HG03442 (cell line): ENCODE data around the gene CBFA2T3.

ENCODE experiments used
- ATAC-seq: cut with Tn5 transposase; IDR thresholded peaks from one replicate; pipeline ENCODE4 v1.9.1; 2021; ENCODE audit warnings: mild to moderate bottlenecking, moderate library complexity; ENCODE audit not compliant: unreplicated experiment

The CBFA2T3 gene

DNA sequence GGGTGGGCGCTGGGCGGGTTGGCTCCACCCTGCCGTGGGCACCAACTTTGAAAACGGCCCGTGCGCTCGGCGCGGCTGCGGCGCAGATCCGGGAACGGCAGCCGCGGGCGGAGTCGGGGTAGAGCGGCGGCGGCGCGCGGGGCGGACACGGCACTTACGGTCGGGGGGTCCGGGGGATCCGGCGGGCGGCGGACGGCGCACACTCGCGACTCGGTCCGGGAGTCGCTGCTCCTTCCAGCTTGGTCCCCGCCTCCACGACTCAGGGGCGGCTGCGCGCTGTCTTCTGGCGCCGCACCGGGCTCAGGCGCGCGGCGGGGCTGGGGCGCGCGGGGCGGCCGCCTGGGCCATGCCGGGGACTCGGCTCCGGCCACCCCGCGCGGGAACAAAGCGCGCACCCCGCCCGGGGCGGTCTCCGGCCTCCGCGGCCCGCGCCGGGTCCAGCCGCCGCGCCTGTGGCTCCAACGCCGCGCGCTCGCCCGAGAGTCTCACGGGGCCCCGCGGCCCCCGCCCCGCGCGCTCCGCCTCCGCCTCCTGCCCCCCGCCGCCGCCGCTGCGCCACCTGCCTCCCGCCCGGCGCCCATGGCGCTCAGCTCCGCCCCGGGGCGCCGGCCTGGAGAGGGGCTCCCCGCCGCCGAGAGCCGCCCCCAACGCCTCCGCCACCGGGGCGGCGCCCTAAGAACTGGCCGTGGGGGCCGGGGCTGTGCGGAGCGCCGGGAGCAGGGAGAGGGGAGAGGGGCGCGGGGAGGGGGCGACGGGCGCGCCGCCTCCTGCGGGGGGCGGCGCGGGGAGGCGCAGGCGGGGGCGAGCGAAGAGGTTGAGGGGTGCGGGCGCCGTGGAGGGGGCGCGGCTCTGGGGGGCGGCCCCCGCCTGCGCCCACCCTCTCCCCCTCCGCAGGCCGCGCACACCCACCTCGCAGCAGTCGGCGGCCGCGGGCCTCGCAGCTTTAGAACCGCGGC, 35.9 kb downstream of the CBFA2T3 start:
- ATAC-seq, result peak; percentile 26

GRCh38 chr16:88939972-88940861, 36.8 kb downstream of the CBFA2T3 start:
- no peak for ATAC-seq

DNA sequence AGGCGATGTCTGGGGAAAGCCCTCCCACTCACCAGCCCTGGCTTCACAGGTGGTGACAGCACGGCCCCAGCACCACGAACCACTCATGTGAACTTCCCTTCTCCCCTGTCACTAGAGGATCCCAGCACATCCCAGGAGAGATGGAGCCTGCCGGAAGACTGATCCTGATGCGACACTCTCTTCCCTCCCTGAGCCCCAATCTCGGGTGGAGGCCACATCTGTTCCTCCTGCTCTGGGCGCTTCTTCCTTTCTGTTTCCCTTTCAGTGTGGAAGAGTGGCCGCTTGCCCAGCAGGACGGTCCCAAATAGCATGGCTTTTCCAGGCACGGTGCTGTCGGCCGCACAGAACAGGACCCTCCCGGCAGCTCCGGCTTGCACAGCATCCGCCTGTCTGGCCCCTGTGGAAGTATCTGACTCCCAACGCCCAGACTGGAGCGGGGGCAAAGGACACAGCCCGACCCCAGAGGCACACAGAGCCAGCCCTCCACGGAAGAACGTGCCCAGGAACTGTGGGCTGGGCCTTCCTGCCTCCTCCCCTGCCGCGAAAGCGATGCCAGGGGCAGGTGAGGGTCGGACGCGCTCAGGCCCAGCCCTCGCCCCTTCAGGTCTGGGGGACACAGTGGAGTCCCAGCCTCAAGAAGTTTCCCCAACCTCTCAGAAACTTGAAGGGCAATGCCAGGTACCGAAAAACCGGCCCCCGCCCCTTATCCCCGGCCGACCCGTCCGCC, 37.6 kb downstream of the CBFA2T3 start:
- no peak for ATAC-seq

DNA sequence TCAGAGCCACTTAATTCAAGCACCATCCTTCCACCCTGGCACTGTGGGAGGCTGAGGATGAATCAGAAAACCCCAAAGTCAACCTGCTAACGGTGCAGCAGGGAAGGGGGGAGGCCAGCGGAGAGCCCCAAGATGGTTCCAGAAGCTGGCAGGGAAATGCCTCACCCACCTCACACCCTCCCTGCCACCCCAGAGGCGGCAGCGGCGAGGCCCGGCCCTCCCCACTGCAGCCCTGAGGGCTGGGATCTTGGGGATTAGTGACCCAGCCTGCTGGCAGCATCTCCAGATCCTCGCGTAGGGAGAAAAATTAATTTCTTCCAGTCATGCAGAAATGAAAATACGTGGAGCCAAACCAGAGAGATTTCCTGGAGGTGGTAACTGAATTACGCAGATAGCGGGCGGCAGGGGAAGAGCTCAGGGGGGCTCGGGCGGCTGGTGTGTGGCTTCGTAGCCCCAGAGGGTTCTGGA, 38.2 kb downstream of the CBFA2T3 start:
- no peak for ATAC-seq

GRCh38 chr16:88938119-88938776, 38.8 kb downstream of the CBFA2T3 start:
- no peak for ATAC-seq

DNA sequence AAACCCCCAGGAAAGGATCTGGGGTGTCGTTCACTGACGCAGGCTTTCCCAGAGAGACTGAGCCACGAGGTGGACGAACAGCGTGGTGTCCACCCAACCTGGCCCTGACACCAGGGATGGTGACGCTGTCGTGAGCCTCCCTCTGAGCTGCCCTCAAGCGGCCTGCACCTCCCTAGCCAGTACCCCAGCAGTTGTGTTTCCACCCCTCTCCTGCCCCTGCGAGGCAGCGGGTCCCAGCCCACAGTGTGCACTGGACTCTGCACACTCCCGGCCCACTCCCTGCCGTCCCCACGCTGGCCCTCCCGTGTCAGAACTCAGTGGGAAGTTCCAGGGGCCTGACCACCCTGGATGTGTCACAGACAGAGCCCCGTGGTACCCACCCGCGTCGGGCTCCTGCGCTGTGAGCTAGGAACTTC, 39.8 kb downstream of the CBFA2T3 start:
- no peak for ATAC-seq

DNA sequence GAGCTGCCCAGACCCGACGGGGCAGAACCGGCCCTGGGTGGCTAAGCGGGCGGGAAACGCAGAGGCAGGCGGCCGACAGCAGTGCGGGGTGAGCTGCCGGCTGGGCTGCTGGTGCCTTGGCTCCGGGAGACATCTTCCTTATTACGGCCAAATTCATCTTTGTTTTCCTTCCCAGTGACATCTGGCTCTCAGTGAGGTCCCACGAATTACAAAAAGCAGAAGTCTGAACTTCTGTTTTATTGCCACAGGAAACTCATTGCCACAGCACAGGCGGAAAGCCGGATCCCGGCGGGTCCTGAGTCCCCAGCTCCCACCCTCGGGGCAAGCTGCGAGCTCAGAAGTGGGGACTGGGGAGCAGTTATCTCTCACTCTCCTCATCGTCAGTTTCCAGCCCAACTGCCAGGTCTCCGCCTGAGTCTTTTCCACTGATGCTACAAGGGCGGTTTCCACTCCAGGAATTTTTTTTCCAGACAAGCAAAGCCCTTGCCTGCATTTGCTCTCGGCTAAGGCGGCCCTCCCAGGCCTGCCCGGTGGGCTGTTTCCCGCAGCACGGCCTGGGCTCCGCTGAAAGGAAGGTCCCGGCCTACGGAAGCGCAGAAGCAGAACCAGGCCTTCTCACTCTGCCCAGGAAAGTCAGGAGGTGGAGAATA, 40.3 kb downstream of the CBFA2T3 start:
- no peak for ATAC-seq

DNA sequence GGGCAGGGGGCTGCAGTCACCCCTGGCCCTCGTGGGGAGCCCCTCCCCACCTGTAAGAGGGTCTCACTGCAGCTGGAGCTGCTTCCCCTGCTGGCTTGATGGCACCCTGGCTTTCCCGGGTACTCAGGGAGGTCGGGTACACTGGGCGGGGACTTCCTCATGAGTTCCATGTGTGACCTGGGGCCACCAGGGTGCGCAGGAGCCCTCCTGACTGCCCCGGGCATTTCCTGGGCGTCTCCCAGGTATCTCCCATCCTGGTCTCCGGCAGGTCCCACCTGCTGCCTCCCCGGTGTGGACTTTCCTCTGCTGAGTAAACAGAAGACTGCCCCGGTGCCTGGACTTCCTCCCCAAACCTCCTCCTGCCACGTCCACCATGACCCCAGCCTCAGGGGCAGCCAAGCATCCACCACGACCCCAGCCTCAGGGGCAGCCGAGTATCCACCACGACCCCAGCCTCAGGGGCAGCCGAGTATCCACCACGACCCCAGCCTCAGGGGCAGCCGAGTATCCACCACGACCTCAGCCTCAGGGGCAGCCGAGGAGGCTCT, 40.9 kb downstream of the CBFA2T3 start:
- no peak for ATAC-seq

- ATAC-seq, result no peak
These were observed 42.8 kb downstream of the CBFA2T3 start for GRCh38 chr16:88934066-88934667.

GRCh38 chr16:88932929-88933328, 44.1 kb downstream of the CBFA2T3 start:
- no peak for ATAC-seq

GRCh38 chr16:88931936-88932335, 45.1 kb downstream of the CBFA2T3 start:
- ATAC-seq, result no peak

DNA sequence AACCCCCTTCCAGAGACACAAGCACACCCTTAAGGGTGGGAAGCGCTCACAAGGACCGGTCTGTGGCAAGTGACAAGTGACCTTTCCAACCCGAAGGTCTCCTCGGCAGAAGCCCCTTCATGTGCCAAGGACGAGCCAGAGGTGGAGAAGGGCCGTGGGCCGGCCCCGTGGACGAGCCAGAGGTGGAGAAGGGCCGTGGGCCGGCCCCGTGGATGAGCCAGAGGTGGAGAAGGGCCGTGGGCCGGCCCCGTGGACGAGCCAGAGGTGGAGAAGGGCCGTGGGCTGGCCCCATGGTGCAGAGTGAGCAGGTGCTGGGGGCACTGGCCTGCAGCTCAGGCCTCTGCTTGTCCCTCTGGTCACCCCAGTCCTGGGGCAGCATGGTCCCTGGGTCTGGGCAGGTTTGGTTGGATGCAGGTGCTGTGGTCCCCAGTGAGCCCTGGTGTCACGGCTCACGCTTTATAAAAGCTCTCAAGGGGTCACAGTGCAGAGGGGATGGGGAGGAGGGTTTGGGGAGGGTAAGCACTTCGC, 45.6 kb downstream of the CBFA2T3 start:
- ATAC-seq, result no peak

GRCh38 chr16:88930716-88931115, 46.3 kb downstream of the CBFA2T3 start:
- no peak for ATAC-seq

DNA sequence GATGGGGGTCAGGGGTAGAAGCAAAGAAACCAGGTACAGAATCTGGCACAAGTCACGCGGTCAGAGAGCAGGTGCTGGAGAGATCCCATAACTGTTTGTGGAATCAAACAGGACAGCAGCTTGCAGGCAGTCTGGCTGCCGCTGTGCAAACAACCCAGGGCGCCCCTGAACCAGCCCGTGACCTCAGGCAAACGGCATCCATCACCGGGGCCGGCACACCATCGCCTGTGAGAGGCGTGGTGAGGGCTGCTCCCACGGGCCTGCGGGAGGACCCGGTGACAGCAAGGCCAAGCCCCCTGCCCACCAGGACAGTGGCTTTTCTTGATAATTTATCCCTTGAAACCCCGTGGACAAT, 47.9 kb downstream of the CBFA2T3 start:
- no peak for ATAC-seq

DNA sequence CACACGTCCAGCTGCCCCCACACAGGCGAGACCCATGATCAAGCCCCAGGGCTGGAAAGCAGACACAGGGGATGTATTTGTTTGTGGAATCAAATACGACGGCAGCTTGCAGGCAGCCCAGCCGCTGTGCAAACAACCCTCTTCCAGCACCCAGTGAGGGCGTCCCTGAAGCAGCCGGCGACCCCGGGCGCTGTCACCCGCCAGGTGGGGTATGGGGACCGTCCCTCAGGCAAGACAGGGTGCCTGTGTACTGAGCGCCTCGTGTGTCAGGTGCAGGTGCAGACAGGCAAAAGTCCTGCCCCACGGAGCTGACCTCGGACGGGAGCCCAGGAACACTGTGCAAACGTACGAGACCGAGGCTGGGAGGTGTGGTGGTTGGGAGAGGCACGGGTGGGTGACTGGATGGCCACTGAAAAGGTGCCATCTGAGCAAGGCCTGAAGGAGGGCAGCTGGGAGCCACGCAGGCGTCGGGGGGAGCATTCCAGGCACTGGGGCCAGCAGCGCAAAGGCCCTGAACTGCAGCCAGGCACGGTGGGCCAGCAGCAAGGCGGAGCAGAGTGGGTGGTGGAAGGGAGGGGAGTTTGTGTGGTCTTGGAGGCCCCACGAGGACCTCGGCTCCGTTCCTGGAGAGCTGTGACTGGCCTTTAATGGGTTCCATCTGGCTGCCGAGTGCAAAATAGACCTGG, 48.5 kb downstream of the CBFA2T3 start:
- no peak for ATAC-seq

DNA sequence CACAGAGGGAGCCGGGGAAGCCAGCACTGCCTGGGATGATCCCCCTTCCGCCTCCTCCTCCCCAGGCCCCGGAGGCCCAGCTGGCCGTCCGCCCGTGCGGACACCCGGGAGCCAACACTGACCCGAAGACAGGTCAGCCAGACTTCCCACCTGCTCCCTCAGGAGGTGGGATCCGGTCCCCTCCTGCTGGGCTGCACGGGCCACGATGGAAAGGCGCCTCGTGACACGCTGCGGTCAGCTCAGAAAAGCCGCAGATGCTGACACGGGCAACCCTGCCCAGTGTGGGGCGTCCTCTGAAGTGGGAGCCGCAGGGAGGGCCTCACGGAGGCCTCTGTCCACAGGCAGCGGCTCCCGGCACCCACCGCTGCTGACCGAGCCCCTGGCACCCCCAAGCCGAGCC, 49.3 kb downstream of the CBFA2T3 start:
- no peak for ATAC-seq

- no peak for ATAC-seq
These were observed 50.0 kb downstream of the CBFA2T3 start for GRCh38 chr16:88927010-88927409.

- ATAC-seq, result no peak
These were observed 50.5 kb downstream of the CBFA2T3 start for GRCh38 chr16:88926374-88926990.
